Lung (tissue), 12 donors: Measurements from ENCODE around the gene DDX43. TPM values are rescaled to one million over a fixed set of nuclear protein-coding genes. Genes with fewer than 3 reads are reported as not detected.

ENCODE experiments used
- ATAC-seq: fragments of 200-7000 bp; cut with Tn5 transposase; one replicate; pipeline ENCODE4 v1.9.1; 2020; ENCODE audit warnings: moderate number of reproducible peaks; ENCODE audit not compliant: insufficient read depth, low FRiP score
- DNase-seq, 3 donors: peaks; one replicate each; pipeline ENCODE4 v3.0.0-alpha.2; 2013 to 2017
- H3K27ac ChIP-seq, 2 donors: one replicate each; pipeline ENCODE4 v1.5.1; 2013; ENCODE audit warnings: mild to moderate bottlenecking in 2 of 2, moderate library complexity in 2 of 2, control low read depth in 1 of 2, inconsistent platforms in 1 of 2, low read depth in 1 of 2, low read length in 1 of 2
- H3K27me3 ChIP-seq, 3 donors: one replicate each; pipeline ENCODE4 v1.5.1; 2013; ENCODE audit warnings: low read length in 2 of 3; ENCODE audit not compliant: control insufficient read depth in 3 of 3, insufficient read depth in 3 of 3
- H3K36me3 ChIP-seq, 4 donors: one replicate each; pipeline ENCODE4 v1.5.1; 2013; ENCODE audit warnings: low read length in 4 of 4, mild to moderate bottlenecking in 1 of 4, moderate library complexity in 1 of 4; ENCODE audit not compliant: control insufficient read depth in 4 of 4, insufficient read depth in 4 of 4
- H3K4me1 ChIP-seq, 5 donors: one replicate each; pipeline ENCODE4 v1.5.1; 2013; ENCODE audit warnings: low read length in 5 of 5, mild to moderate bottlenecking in 2 of 5, moderate library complexity in 1 of 5; ENCODE audit not compliant: control insufficient read depth in 5 of 5, insufficient read depth in 5 of 5
- H3K4me3 ChIP-seq: one replicate; pipeline ENCODE4 v1.5.1; 2013; ENCODE audit warnings: mild to moderate bottlenecking, control low read depth, moderate library complexity
- H3K9ac ChIP-seq, 2 donors: one replicate each; pipeline ENCODE4 v1.5.1; 2013; ENCODE audit warnings: low read length in 2 of 2, control low read depth in 1 of 2; ENCODE audit not compliant: insufficient read depth in 1 of 2
- H3K9me3 ChIP-seq, 4 donors: one replicate each; pipeline ENCODE4 v1.5.1; 2013; ENCODE audit warnings: low read length in 3 of 4, mild to moderate bottlenecking in 1 of 4, moderate library complexity in 1 of 4; ENCODE audit not compliant: control insufficient read depth in 4 of 4, insufficient read depth in 3 of 4
- WGBS, 2 donors: extraction: QIAGEN DNeasy Blood & Tissue Kit; methylation state at CpG; one replicate each; pipeline ENCODE4 v1.1.7; 2013; 5-methylcytosine and 5-hydroxymethylcytosine counted together
- polyA plus RNA-seq, 2 donors: library from polyadenylated mRNA; stranded (reverse); fragments of 200-250 nt; gene quantifications; one replicate each; pipeline ENCODE4 v1.2.1, GENCODE V29; 2013
- total RNA-seq, 2 donors: library from RNA; depleted of rRNA in 1 of 2; stranded (reverse); fragments of >200 nt in 1 of 2; gene quantifications; one replicate each; pipeline ENCODE4 v1.2.1, GENCODE V29; 2014 to 2021
- TF ChIP-seq, protein P1 (sequence below): IDR thresholded peaks from 2 replicates; pipeline ENCODE4 v1.5.1; 2012; ENCODE audit warnings: mild to moderate bottlenecking; ENCODE audit errors: control extremely low read depth, extremely low read depth
- donor health status: control.
- donor health status: control.
- donor health status: Bipolar disorder and iron deficiency.
- donor health status: healthy.
- donor health status: DM: yes; HTN: yes; CAD: no.

DDX43 gene
- total and polyA plus RNA-seq, 4 donors, result 0.14 to 3.0 (median 0.92) TPM

GRCh38 chr6:73418081-73418741 is 23.6 kb downstream of the DDX43 start:
- H3K36me3 ChIP-seq, result peaks cover 0 to 9% (median 4%) of the 10 kb centered on the region in 4 donors
- no peak for ATAC-seq

GRCh38 chr6:73421534-73421933 is 26.9 kb downstream of the DDX43 start:
- ATAC-seq (no peak), DNase-seq (no peak)
- Histone ChIP-seq H3K4me3 (no peak overlapping the region), H3K4me1 (no peaks in the 10 kb centered on the region), H3K36me3 (peaks cover 0 to 9% (median 4%) of the 10 kb centered on the region in 4 donors), H3K9me3 (no peaks in the 10 kb centered on the region), H3K27ac (peak overlapping the region in 1 of 2 donors; percentile 33), H3K9ac (no peak overlapping the region), H3K27me3 (no peaks in the 10 kb centered on the region)
- TF ChIP-seq, protein P1, sequence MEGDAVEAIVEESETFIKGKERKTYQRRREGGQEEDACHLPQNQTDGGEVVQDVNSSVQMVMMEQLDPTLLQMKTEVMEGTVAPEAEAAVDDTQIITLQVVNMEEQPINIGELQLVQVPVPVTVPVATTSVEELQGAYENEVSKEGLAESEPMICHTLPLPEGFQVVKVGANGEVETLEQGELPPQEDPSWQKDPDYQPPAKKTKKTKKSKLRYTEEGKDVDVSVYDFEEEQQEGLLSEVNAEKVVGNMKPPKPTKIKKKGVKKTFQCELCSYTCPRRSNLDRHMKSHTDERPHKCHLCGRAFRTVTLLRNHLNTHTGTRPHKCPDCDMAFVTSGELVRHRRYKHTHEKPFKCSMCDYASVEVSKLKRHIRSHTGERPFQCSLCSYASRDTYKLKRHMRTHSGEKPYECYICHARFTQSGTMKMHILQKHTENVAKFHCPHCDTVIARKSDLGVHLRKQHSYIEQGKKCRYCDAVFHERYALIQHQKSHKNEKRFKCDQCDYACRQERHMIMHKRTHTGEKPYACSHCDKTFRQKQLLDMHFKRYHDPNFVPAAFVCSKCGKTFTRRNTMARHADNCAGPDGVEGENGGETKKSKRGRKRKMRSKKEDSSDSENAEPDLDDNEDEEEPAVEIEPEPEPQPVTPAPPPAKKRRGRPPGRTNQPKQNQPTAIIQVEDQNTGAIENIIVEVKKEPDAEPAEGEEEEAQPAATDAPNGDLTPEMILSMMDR, result no peak
- 85 to 92% methylated on average over 2 of the region's 2 CpGs for WGBS, 2 donors

More at GRCh38 chr6:73418081-73418741, 23.6 kb downstream of the DDX43 start:
- TF ChIP-seq, protein P1, result no peak
- no peaks in the 10 kb centered on the region for H3K4me1 ChIP-seq
- H3K9me3 ChIP-seq, result no peaks in the 10 kb centered on the region
- DNase-seq, result no peak
- H3K27ac ChIP-seq, result no peak overlapping the region
- whole genome bisulfite sequencing, 2 donors, result 88 to 96% methylated on average over 11 of the region's 11 CpGs
- no peak overlapping the region for H3K9ac ChIP-seq
- H3K4me3 ChIP-seq, result no peak overlapping the region
- H3K27me3 ChIP-seq, result no peaks in the 10 kb centered on the region

GRCh38 chr6:73435236-73435635 is 40.6 kb downstream of the DDX43 start:
- no peak for ATAC-seq
- no peaks in the 10 kb centered on the region for H3K9me3 ChIP-seq
- no peaks in the 10 kb centered on the region for H3K4me1 ChIP-seq
- H3K9ac ChIP-seq, result no peak overlapping the region
- DNase-seq, result no peak
- peaks cover 0 to 10% (median 7%) of the 10 kb centered on the region in 4 donors for H3K36me3 ChIP-seq
- H3K27ac ChIP-seq, result no peak overlapping the region
- TF ChIP-seq, protein P1, result no peak
- WGBS, 2 donors, result 93 to 97% methylated on average over 3 of the region's 3 CpGs
- H3K4me3 ChIP-seq, result no peak overlapping the region
- no peaks in the 10 kb centered on the region for H3K27me3 ChIP-seq

- DNase-seq, result no peak
- H3K9me3 ChIP-seq, result no peaks in the 10 kb centered on the region
- H3K4me3 ChIP-seq, result no peak overlapping the region
- no peaks in the 10 kb centered on the region for H3K27me3 ChIP-seq
- no peaks in the 10 kb centered on the region for H3K4me1 ChIP-seq
- H3K9ac ChIP-seq, result no peak overlapping the region
- ATAC-seq, result no peak
- H3K36me3 ChIP-seq, result peaks cover 1 to 11% (median 5%) of the 10 kb centered on the region in 4 donors
- no peak overlapping the region for H3K27ac ChIP-seq
- TF ChIP-seq, protein P1, result no peak
- 98 to 99% methylated on average over 3 of the region's 3 CpGs for WGBS, 2 donors
Observed at GRCh38 chr6:73443555-73443954, 48.9 kb downstream of the DDX43 start.
